H54 (cell line): Measurements from ENCODE around the gene LYPLAL1.
A peak's percentile ranks its signal among the peaks of the same experiment; 100 is the strongest.

Experiments
- DNase-seq: peaks from one replicate; pipeline ENCODE4 v3.0.0; 2011; ENCODE audit warnings: low spot score, mixed read lengths; ENCODE audit not compliant: insufficient read length
- FAIRE-seq: peaks from 3 replicates; lab custom pipeline; 2011; peaks lifted over from hg19 to GRCh38; lab: Jason Lieb, UNC
- POLR2A ChIP-seq: IDR thresholded peaks from 2 replicates; pipeline ENCODE4 v1.6.1; 2011; ENCODE audit warnings: low read depth, mild to moderate bottlenecking, low read length

LYPLAL1 gene

GRCh38 chr1:219173758-219174459 is at the start of gene LYPLAL1:
TSS of gene LYPLAL1 (plus strand) at chr1:219173878. CDS start at chr1:219173891, 13 bp downstream.
- DNase-seq: peak; percentile 63
- peak; percentile 97 for TF ChIP-seq POLR2A
- FAIRE-seq: peak; percentile 93

DNA sequence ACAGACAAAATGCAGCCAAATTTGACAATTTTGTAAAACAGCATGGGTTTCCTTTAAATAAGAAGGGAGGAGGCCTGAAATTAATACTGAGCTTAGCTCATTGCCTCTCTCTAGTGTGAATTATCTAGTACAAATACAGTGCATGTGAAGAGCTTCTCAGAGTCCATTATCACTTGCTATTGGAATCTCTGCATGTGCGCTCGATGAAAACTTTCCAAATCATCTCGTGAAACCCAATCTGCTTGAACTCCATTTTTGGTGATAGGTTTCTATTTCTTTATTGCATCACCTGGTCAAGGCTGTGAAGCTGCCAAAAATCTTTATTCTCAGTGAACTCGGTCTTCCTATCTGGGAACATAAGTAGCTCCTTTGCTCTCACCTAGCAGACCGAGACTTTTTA is 49.5 kb upstream of the LYPLAL1 start:
- FAIRE-seq: no peak
- TF ChIP-seq POLR2A: no peak
- DNase-seq: no peak

- no peak for FAIRE-seq
Measured at GRCh38 chr1:219125342-219125741, 48.3 kb upstream of the LYPLAL1 start.

DNA sequence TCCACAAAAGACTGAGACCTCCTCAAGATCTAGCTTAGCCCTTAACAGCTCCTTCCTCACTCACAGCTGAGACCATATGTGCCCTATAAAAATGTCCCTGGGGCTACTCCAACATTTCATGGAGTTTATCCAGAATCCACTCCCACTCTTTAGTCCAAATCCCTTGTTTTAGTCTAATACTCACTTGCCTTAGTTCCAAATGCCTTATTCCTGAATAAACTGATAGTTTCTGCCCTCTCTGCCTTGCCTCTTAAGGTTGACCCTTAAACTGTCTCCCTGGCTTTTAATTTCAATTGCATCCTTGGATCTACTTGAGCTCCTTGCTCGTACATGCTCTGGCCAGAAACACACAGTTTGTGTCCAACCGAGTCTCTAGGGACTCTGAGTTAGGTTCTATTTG is 47.3 kb upstream of the LYPLAL1 start:
- no peak for FAIRE-seq
- no peak for DNase-seq
- TF ChIP-seq POLR2A: no peak

More at GRCh38 chr1:219125342-219125741, 48.3 kb upstream of the LYPLAL1 start:
- no peak for TF ChIP-seq POLR2A
- DNase-seq: no peak

DNA sequence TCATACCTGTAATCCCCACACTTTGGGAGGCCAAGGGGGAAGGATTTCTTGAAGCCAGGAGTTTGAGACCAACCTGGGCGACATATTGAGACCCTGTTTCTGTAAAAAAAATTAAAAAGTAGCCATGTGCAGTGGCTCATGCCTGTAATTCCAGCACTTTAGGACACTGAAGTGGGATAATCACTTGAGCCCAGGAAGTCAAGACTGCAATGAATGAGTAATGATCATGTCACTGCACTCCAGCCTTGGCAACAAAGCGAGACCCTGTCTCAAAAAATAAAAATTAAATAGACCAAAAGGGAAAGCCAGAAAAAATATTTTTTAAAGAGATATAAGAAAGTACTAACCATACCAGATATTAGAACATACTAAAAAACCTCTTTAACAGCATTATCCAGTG is 44.7 kb upstream of the LYPLAL1 start:
- TF ChIP-seq POLR2A: no peak
- FAIRE-seq (no peak), DNase-seq (no peak)

GRCh38 chr1:219130366-219130935 is 43.2 kb upstream of the LYPLAL1 start:
- DNase-seq: no peak
- no peak for FAIRE-seq
- TF ChIP-seq POLR2A: no peak

- TF ChIP-seq POLR2A: no peak
- FAIRE-seq (no peak), DNase-seq (no peak)
Measured at GRCh38 chr1:219132939-219133338, 40.7 kb upstream of the LYPLAL1 start.

DNA sequence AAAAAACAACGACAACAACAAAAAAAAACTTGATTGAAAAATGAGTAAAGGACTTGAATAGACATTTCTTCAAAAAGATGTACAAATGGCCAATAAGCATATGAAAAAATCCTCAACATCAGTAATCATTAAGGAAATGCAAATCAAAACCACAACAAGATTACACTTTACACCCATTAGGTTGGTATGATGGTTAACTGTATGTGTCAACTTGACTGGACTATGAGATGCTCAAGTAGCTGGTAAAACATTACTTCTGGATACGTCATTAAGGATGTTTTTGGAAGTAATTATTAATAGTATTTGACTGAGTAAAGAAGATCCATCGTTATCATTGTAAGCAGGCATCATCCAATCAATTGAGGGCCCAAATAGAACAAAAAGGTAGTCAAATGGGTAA is 34.9 kb upstream of the LYPLAL1 start:
- no peak for TF ChIP-seq POLR2A
- FAIRE-seq (no peak), DNase-seq (no peak)

DNA sequence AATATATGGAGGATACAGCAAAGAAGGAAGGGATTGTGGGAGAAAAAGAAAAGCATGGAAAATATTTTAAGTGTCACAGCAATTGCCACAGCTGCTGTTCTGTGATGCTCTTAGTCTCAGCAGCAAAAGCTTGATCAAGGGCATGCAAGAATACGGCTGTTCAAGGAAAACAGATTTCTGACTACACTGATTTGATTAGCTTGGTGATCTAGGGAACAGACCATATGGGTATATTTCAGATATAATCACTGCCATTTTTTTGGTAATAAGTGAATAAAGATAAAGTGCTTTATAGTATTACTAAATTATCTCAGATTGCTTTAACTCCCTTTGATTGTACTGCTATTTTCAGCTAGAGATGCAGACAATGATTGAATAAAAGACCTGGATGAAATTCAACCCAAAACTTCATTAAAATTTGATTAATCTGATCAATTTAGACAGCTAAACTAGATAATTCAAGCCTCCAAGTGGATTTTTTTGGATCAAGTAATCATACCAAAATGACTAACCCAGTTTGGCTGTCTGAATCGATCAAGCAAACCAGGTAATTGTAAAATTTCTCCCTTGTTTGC is 33.3 kb upstream of the LYPLAL1 start:
- no peak for TF ChIP-seq POLR2A
- DNase-seq: no peak
- no peak for FAIRE-seq

DNA sequence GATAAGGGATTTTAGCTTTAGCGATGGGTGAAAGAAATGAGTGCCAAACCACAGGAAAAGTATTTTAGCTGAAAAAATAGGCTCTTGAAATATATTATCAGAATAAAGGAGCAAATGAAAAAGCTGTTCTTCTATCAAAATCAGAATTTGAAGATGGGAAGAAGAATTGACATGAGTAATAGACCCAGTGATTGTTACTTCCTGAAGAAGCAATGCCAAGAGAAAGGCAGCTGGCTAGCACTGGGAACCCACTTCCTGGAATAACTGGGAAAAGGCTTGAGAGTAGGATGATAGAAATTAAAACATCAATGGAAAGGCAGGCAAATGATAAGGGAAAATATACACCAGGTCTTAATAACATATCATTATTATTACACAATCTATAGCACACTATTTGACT is 29.9 kb upstream of the LYPLAL1 start:
- TF ChIP-seq POLR2A: no peak
- no peak for DNase-seq
- peak; percentile 55 for FAIRE-seq

- FAIRE-seq: no peak
- no peak for TF ChIP-seq POLR2A
- DNase-seq: no peak
Measured at GRCh38 chr1:219144658-219145315, 28.9 kb upstream of the LYPLAL1 start.

DNA sequence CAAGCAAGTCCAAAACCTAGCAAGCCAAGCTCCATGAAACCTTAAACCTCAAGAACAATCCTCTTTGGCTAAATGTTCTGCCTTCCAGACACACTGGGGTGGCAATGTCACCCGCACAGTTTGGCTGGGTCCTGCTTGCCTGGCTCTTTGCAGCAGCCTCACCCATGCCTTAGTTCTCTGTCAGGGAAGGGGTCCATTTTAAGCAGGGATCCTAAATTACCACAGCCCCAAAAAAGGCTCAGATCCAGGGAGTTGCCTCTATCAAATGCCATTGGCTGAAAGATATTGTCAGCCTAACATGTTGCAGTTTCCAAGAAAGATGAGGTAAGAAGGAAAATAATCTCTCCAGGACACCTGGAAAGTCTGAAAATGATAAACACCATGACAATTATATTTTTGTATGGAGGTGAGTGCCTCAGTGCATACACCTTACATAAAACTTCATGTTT is 26.1 kb upstream of the LYPLAL1 start:
- DNase-seq: no peak
- TF ChIP-seq POLR2A: no peak
- peak; percentile 11 for FAIRE-seq

- FAIRE-seq (no peak), DNase-seq (no peak)
- no peak for TF ChIP-seq POLR2A
Measured at GRCh38 chr1:219149009-219149577, 24.6 kb upstream of the LYPLAL1 start.

DNA sequence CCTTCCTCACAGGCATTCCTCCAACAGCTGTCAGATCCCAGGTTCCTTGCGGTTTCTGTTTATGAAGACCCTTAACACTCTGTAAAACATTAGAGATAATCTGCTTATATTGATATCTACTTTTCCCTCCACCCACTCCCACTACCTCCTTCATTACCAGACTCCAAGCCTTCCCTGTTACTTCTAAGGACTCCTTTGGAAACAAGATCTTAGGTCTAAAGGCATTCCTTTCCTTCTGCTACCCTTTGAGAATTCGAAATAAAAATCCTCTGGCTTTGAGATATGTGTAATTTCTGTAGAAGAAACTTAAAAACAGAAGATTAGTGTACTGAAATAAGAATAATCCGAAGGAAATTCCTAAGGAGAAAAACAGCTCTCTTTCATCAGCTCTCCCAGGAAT is 23.7 kb upstream of the LYPLAL1 start:
- DNase-seq (no peak), FAIRE-seq (no peak)
- TF ChIP-seq POLR2A: no peak
